Measurements from ENCODE around the gene HLX. TPM values are rescaled to one million over a fixed set of nuclear protein-coding genes. Genes with fewer than 3 reads are reported as not detected.

HLX gene
- total RNA-seq, 2 experiments from 2014 or later: 0.27 to 0.39 TPM

DNA sequence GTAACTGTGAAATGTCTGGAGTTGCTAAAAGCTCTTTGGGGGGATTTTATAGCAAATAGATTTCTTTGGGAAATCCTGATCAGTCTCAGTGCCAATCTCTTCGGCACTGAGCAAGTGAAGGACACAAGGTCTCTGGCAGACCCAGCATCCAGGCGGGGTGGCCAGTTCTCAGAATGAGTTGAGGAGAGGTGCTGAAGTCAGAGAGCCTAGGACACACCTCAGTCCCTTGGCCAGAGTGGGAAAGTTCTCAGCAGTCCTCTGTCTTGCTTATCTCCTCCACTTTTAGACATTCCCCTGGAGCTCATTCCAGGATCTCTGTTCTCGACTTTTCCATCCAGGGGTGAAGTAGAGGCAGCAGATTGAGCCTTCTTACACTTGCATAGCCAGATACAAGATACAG is 6.7 kb downstream of the HLX start:
- TF ChIP-seq, protein P1, sequence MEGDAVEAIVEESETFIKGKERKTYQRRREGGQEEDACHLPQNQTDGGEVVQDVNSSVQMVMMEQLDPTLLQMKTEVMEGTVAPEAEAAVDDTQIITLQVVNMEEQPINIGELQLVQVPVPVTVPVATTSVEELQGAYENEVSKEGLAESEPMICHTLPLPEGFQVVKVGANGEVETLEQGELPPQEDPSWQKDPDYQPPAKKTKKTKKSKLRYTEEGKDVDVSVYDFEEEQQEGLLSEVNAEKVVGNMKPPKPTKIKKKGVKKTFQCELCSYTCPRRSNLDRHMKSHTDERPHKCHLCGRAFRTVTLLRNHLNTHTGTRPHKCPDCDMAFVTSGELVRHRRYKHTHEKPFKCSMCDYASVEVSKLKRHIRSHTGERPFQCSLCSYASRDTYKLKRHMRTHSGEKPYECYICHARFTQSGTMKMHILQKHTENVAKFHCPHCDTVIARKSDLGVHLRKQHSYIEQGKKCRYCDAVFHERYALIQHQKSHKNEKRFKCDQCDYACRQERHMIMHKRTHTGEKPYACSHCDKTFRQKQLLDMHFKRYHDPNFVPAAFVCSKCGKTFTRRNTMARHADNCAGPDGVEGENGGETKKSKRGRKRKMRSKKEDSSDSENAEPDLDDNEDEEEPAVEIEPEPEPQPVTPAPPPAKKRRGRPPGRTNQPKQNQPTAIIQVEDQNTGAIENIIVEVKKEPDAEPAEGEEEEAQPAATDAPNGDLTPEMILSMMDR (IDR thresholded peaks at IDR 0.05): no peak
- Histone ChIP-seq H3K36me3 (ENCODE audit: insufficient read depth, low read length) (no peaks in the 10 kb centered on the region), H3K4me3 (ENCODE audit: low read length) (no peak overlapping the region), H3K27ac (ENCODE audit: low read depth in 1 of 2, low read length in 2 of 2) (no peak overlapping the region), H3K9me3 (ENCODE audit: control insufficient read depth in 1 of 2, insufficient read depth in 1 of 2, low read length in 2 of 2) (peaks cover 0 to 35% of the 10 kb centered on the region in 2 experiments), H3K27me3 (ENCODE audit: control insufficient read depth in 1 of 2, insufficient read depth in 2 of 2, low read length in 2 of 2) (peaks cover 61 to 71% of the 10 kb centered on the region in 2 experiments), H3K4me1 (ENCODE audit: insufficient read depth, low read length) (peaks cover 5% of the 10 kb centered on the region)
- POLR2A ChIA-PET: no interaction called here
- ATAC-seq (ENCODE audit: poor library complexity) (no peak), DNase-seq (no peak)
- H3K9me3 Mint-ChIP-seq: no peaks in the 10 kb centered on the region
- peaks cover 92% of the 10 kb centered on the region for H3K27me3 Mint-ChIP-seq
- no peak overlapping the region for H3K4me3 Mint-ChIP-seq
- no peak overlapping the region for H3K27ac Mint-ChIP-seq
- intact Hi-C loops (cut with DNase I, micrococcal nuclease): no loop called here
- CTCF ChIA-PET: no interaction called here
- no peaks in the 10 kb centered on the region for H3K36me3 Mint-ChIP-seq (ENCODE audit: low read depth)
- H3K4me1 Mint-ChIP-seq (ENCODE audit: low read depth): peaks cover 3% of the 10 kb centered on the region

DNA sequence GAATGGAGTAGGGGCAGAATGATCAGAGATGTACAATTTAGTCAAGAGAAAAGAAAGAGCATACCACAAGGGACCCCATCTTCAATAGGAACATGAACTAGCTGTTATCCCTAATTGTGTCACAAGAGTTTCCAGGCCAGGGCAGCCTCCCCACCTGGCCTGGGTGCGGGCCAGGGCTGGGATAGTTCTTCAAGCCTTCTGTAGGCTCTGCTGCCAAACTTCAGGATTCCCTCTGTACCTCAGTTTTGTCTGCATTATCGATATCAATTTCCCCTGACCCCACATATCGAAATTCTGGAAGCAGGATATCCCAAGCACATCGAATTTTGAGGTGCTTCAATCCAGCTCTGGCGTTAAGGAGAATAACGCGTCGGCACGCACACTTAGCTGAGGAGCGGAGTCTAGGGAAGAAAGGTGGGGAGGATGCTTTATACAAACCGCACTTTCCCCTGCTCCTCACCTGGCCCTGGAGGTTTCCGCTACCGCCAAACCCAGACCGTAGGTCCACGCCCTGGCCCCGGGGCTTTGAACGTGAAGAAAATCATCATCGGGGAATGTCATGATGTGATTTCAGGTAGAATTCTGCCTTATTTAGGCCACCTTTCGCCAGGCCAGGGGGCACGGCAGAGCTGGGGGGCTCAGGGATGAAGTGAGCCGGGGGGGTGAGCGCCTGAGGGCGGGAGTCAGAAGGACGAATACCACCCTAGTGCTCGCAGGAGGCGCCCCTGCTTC is 7.4 kb downstream of the HLX start:
- H3K36me3 ChIP-seq (ENCODE audit: insufficient read depth, low read length): no peaks in the 10 kb centered on the region
- TF ChIP-seq, protein P1 (IDR thresholded peaks at IDR 0.05): no peak
- intact Hi-C loops (cut with DNase I, micrococcal nuclease): no loop called here
- no peak for DNase-seq
- peaks cover 0 to 35% of the 10 kb centered on the region in 2 experiments for H3K9me3 ChIP-seq (ENCODE audit: control insufficient read depth in 1 of 2, insufficient read depth in 1 of 2, low read length in 2 of 2)
- H3K27me3 Mint-ChIP-seq: peaks cover 93% of the 10 kb centered on the region
- no peaks in the 10 kb centered on the region for H3K36me3 Mint-ChIP-seq (ENCODE audit: low read depth)
- ATAC-seq (ENCODE audit: poor library complexity): no peak
- no peak overlapping the region for H3K27ac Mint-ChIP-seq
- H3K4me1 ChIP-seq (ENCODE audit: insufficient read depth, low read length): no peaks in the 10 kb centered on the region
- CTCF ChIA-PET: no interaction called here
- POLR2A ChIA-PET: no interaction called here
- peaks cover 61 to 73% of the 10 kb centered on the region in 2 experiments for H3K27me3 ChIP-seq (ENCODE audit: control insufficient read depth in 1 of 2, insufficient read depth in 2 of 2, low read length in 2 of 2)
- H3K27ac ChIP-seq (ENCODE audit: low read depth in 1 of 2, low read length in 2 of 2): no peak overlapping the region
- no peaks in the 10 kb centered on the region for H3K9me3 Mint-ChIP-seq
- no peak overlapping the region for H3K4me3 ChIP-seq (ENCODE audit: low read length)
- H3K4me3 Mint-ChIP-seq: no peak overlapping the region
- H3K4me1 Mint-ChIP-seq (ENCODE audit: low read depth): no peaks in the 10 kb centered on the region

DNA sequence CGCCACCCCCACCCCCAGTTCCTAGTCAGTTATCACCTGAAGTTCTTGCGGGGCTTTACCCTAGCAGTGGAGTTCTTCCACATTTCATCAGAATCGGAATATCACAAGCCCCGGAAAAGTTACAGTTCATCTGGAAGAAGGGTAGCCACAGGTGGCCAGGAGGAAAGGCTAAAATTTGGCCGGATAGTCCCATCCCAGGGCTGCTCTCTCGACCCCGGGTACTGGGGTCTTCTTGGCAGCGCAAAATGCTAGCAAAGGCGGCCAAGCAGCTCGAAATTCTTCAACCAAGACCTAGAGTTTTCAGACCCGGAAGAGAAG is 7.9 kb downstream of the HLX start:
- TF ChIP-seq, protein P1 (IDR thresholded peaks at IDR 0.05): no peak
- Histone ChIP-seq H3K36me3 (ENCODE audit: insufficient read depth, low read length) (no peaks in the 10 kb centered on the region), H3K4me3 (ENCODE audit: low read length) (no peak overlapping the region), H3K27me3 (ENCODE audit: control insufficient read depth in 1 of 2, insufficient read depth in 2 of 2, low read length in 2 of 2) (peaks cover 61 to 73% of the 10 kb centered on the region in 2 experiments), H3K9me3 (ENCODE audit: control insufficient read depth in 1 of 2, insufficient read depth in 1 of 2, low read length in 2 of 2) (peaks cover 0 to 34% of the 10 kb centered on the region in 2 experiments), H3K4me1 (ENCODE audit: insufficient read depth, low read length) (no peaks in the 10 kb centered on the region), H3K27ac (ENCODE audit: low read depth in 1 of 2, low read length in 2 of 2) (no peak overlapping the region)
- DNase-seq (no peak), ATAC-seq (ENCODE audit: poor library complexity) (no peak)
- no peaks in the 10 kb centered on the region for H3K9me3 Mint-ChIP-seq
- H3K36me3 Mint-ChIP-seq (ENCODE audit: low read depth): no peaks in the 10 kb centered on the region
- H3K27ac Mint-ChIP-seq: no peak overlapping the region
- POLR2A ChIA-PET: no interaction called here
- CTCF ChIA-PET: no interaction called here
- peaks cover 93% of the 10 kb centered on the region for H3K27me3 Mint-ChIP-seq
- no peaks in the 10 kb centered on the region for H3K4me1 Mint-ChIP-seq (ENCODE audit: low read depth)
- H3K4me3 Mint-ChIP-seq: no peak overlapping the region
- intact Hi-C loops (cut with DNase I, micrococcal nuclease): no loop called here
